IMR-90 (cell line): ENCODE measurements around the gene MGAT3. TPM values are rescaled to one million over a fixed set of nuclear protein-coding genes. Genes with fewer than 3 reads are reported as not detected.

Experiments used
- MAFK ChIP-seq: IDR thresholded peaks from 2 replicates; pipeline ENCODE4 v1.6.1; 2012; ENCODE audit warnings: low read depth, low read length, improper control_type of control experiment
- NFE2L2 ChIP-seq: fragments of 150-350 bp; IDR thresholded peaks from 2 replicates; pipeline ENCODE4 v1.6.1; 2016; ENCODE audit warnings: low read depth, mild to moderate bottlenecking, low read length
- polyA plus RNA-seq, 3 experiments: library from polyadenylated mRNA; depleted of rRNA; stranded (reverse); fragments of >200 nt; gene quantifications; 2 replicates each; pipeline ENCODE4 v1.2.3, GENCODE V29; 2012; ENCODE audit warnings: low replicate concordance in 1 of 3
- total RNA-seq: library from RNA; depleted of rRNA; stranded (reverse); fragments of >200 nt; gene quantifications from 2 replicates; pipeline ENCODE4 v1.2.3, GENCODE V29; 2012
- TF ChIP-seq, protein P1 (sequence below): fragments of 150-350 bp; IDR thresholded peaks from 2 replicates; pipeline ENCODE4 v1.6.1; 2017; ENCODE audit warnings: mild to moderate bottlenecking, antibody characterized with exemption, low read length, low read depth

Gene MGAT3
- total and polyA plus RNA-seq, 2 of the 4 experiments (the other 2 are of a cell fraction): 0.36 to 1.1 TPM

DNA sequence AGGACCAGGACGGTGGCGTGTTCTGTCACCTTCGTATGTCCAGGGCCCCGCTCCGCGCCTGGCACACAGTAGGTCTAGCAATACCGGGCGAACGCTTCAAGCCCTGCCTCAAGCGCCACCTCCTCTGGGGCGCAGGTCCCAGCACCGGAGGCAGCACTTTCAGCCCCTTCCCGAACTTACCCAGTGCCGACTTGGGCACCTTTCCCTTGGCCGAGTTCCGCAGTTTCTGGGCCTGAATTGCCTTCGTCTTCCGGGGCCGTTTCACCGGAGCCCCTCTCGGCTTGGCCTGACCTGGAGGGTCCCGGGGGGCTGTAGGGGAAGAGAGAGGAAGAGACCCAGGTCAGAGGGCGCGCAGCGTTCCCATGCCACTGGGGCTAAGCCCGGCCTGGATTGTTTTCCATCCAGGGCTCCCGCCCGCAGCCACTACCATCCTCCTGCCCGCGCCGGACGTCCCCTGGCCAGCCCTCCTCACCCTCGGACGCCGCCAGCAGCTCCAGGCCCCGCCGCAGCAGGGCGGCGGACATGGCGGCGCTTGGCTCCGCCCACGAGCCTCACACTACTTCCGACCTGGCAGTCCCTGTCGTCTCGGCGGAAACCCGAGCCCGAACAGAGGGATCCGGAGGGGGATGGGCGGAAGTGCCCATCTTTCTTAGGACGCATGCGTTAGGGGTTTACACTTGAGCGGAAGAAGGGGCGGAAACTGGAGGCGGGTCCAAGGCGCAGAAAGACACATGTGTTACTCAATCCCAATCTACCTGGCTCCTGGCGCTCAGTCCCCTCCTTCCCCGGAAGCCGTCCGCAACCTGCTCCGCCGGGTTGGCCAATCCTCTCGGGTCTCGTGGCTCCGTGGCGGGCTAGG, 75.6 kb downstream of the MGAT3 start, which contains the start of gene RPS19BP1 (continued):
- TF ChIP-seq, protein P1, sequence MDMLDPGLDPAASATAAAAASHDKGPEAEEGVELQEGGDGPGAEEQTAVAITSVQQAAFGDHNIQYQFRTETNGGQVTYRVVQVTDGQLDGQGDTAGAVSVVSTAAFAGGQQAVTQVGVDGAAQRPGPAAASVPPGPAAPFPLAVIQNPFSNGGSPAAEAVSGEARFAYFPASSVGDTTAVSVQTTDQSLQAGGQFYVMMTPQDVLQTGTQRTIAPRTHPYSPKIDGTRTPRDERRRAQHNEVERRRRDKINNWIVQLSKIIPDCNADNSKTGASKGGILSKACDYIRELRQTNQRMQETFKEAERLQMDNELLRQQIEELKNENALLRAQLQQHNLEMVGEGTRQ: no peak
- TF ChIP-seq NFE2L2 (no peak), MAFK (no peak)
